ENCODE results near the gene ANKRD49.

The ANKRD49 gene

GRCh38 chr11:94493281-94494125, at the start of gene ANKRD49, which contains the start of gene MRE11:
Gene ANKRD49, plus strand, starts transcription at chr11:94493984. Its CDS starts 2,710 bp downstream, at chr11:94496694.
Gene MRE11, minus strand, starts transcription at chr11:94493844. Its CDS starts 1,043 bp downstream, at chr11:94492801.
- Mint-ChIP-seq H3K36me3 (ENCODE audit: low read depth) (peaks cover 26% of the 10 kb centered on the region), H3K4me3 (peak within 1 kb of the TSS; percentile 91), H3K27me3 (ENCODE audit: low read depth) (no peaks in the 10 kb centered on the region), H3K9me3 (no peaks in the 10 kb centered on the region), H3K27ac (peak within 1 kb of the TSS; percentile 93), H3K4me1 (ENCODE audit: low read depth) (peaks cover 29% of the 10 kb centered on the region)

GRCh38 chr11:94445641-94446040, 48.1 kb upstream of the ANKRD49 start:
- Mint-ChIP-seq H3K27me3 (ENCODE audit: low read depth) (no peaks in the 10 kb centered on the region), H3K4me1 (ENCODE audit: low read depth) (peaks cover 6% of the 10 kb centered on the region), H3K9me3 (no peaks in the 10 kb centered on the region), H3K4me3 (no peak overlapping the region), H3K27ac (no peak overlapping the region), H3K36me3 (ENCODE audit: low read depth) (peaks cover 23% of the 10 kb centered on the region)

- Mint-ChIP-seq H3K27ac (no peak overlapping the region), H3K36me3 (ENCODE audit: low read depth) (peaks cover 22% of the 10 kb centered on the region), H3K27me3 (ENCODE audit: low read depth) (no peaks in the 10 kb centered on the region), H3K4me3 (no peak overlapping the region), H3K9me3 (no peaks in the 10 kb centered on the region), H3K4me1 (ENCODE audit: low read depth) (no peaks in the 10 kb centered on the region)
Observed at GRCh38 chr11:94447149-94447548, 46.6 kb upstream of the ANKRD49 start.

GRCh38 chr11:94449029-94449428, 44.8 kb upstream of the ANKRD49 start:
- Mint-ChIP-seq H3K4me1 (ENCODE audit: low read depth) (no peaks in the 10 kb centered on the region), H3K27ac (no peak overlapping the region), H3K27me3 (ENCODE audit: low read depth) (no peaks in the 10 kb centered on the region), H3K9me3 (no peaks in the 10 kb centered on the region), H3K36me3 (ENCODE audit: low read depth) (peaks cover 15% of the 10 kb centered on the region), H3K4me3 (no peak overlapping the region)

GRCh38 chr11:94449437-94449836, 44.3 kb upstream of the ANKRD49 start:
- Mint-ChIP-seq H3K27ac (no peak overlapping the region), H3K4me3 (no peak overlapping the region), H3K4me1 (ENCODE audit: low read depth) (no peaks in the 10 kb centered on the region), H3K36me3 (ENCODE audit: low read depth) (peaks cover 11% of the 10 kb centered on the region), H3K9me3 (no peaks in the 10 kb centered on the region), H3K27me3 (ENCODE audit: low read depth) (no peaks in the 10 kb centered on the region)

GRCh38 chr11:94450048-94450447, 43.7 kb upstream of the ANKRD49 start:
- no peak overlapping the region for H3K27ac Mint-ChIP-seq
- H3K4me3 Mint-ChIP-seq = no peak overlapping the region
- peaks cover 10% of the 10 kb centered on the region for H3K36me3 Mint-ChIP-seq (ENCODE audit: low read depth)
- H3K27me3 Mint-ChIP-seq (ENCODE audit: low read depth) = no peaks in the 10 kb centered on the region
- no peaks in the 10 kb centered on the region for H3K4me1 Mint-ChIP-seq (ENCODE audit: low read depth)
- H3K9me3 Mint-ChIP-seq = no peaks in the 10 kb centered on the region

GRCh38 chr11:94452988-94453387, 40.8 kb upstream of the ANKRD49 start:
- no peaks in the 10 kb centered on the region for H3K9me3 Mint-ChIP-seq
- peaks cover 12% of the 10 kb centered on the region for H3K36me3 Mint-ChIP-seq (ENCODE audit: low read depth)
- no peak overlapping the region for H3K4me3 Mint-ChIP-seq
- H3K27me3 Mint-ChIP-seq (ENCODE audit: low read depth) = no peaks in the 10 kb centered on the region
- H3K27ac Mint-ChIP-seq = no peak overlapping the region
- no peaks in the 10 kb centered on the region for H3K4me1 Mint-ChIP-seq (ENCODE audit: low read depth)

- no peaks in the 10 kb centered on the region for H3K4me1 Mint-ChIP-seq (ENCODE audit: low read depth)
Observed at GRCh38 chr11:94454301-94454700, 39.5 kb upstream of the ANKRD49 start.

GRCh38 chr11:94455861-94456260, 37.9 kb upstream of the ANKRD49 start:
- no peaks in the 10 kb centered on the region for H3K27me3 Mint-ChIP-seq (ENCODE audit: low read depth)
- no peak overlapping the region for H3K4me3 Mint-ChIP-seq
- no peaks in the 10 kb centered on the region for H3K9me3 Mint-ChIP-seq
- peaks cover 22% of the 10 kb centered on the region for H3K36me3 Mint-ChIP-seq (ENCODE audit: low read depth)
- no peak overlapping the region for H3K27ac Mint-ChIP-seq
- no peaks in the 10 kb centered on the region for H3K4me1 Mint-ChIP-seq (ENCODE audit: low read depth)

More at GRCh38 chr11:94454301-94454700, 39.5 kb upstream of the ANKRD49 start:
- Mint-ChIP-seq H3K27ac (no peak overlapping the region), H3K4me3 (no peak overlapping the region), H3K9me3 (no peaks in the 10 kb centered on the region), H3K36me3 (ENCODE audit: low read depth) (peaks cover 12% of the 10 kb centered on the region), H3K27me3 (ENCODE audit: low read depth) (no peaks in the 10 kb centered on the region)

- H3K36me3 Mint-ChIP-seq (ENCODE audit: low read depth) = peaks cover 31% of the 10 kb centered on the region
- no peaks in the 10 kb centered on the region for H3K4me1 Mint-ChIP-seq (ENCODE audit: low read depth)
- H3K27me3 Mint-ChIP-seq (ENCODE audit: low read depth) = no peaks in the 10 kb centered on the region
- H3K9me3 Mint-ChIP-seq = no peaks in the 10 kb centered on the region
- H3K27ac Mint-ChIP-seq = no peak overlapping the region
- H3K4me3 Mint-ChIP-seq = no peak overlapping the region
Observed at GRCh38 chr11:94457118-94458029, 36.4 kb upstream of the ANKRD49 start.

GRCh38 chr11:94459576-94459975, 34.2 kb upstream of the ANKRD49 start:
- H3K36me3 Mint-ChIP-seq (ENCODE audit: low read depth) = peaks cover 43% of the 10 kb centered on the region
- no peak overlapping the region for H3K27ac Mint-ChIP-seq
- H3K9me3 Mint-ChIP-seq = peaks cover 2% of the 10 kb centered on the region
- peaks cover 2% of the 10 kb centered on the region for H3K4me1 Mint-ChIP-seq (ENCODE audit: low read depth)
- H3K27me3 Mint-ChIP-seq (ENCODE audit: low read depth) = no peaks in the 10 kb centered on the region
- no peak overlapping the region for H3K4me3 Mint-ChIP-seq

GRCh38 chr11:94469416-94469815, 24.4 kb upstream of the ANKRD49 start:
- H3K36me3 Mint-ChIP-seq (ENCODE audit: low read depth) = peaks cover 43% of the 10 kb centered on the region
- no peak overlapping the region for H3K27ac Mint-ChIP-seq
- H3K4me3 Mint-ChIP-seq = no peak overlapping the region
- peaks cover 17% of the 10 kb centered on the region for H3K4me1 Mint-ChIP-seq (ENCODE audit: low read depth)
- H3K27me3 Mint-ChIP-seq (ENCODE audit: low read depth) = no peaks in the 10 kb centered on the region
- peaks cover 1% of the 10 kb centered on the region for H3K9me3 Mint-ChIP-seq

GRCh38 chr11:94472916-94473799, 20.6 kb upstream of the ANKRD49 start:
- Mint-ChIP-seq H3K4me3 (peak overlapping the region; percentile 56), H3K27ac (peak overlapping the region; percentile 77), H3K4me1 (ENCODE audit: low read depth) (peaks cover 24% of the 10 kb centered on the region), H3K36me3 (ENCODE audit: low read depth) (peaks cover 38% of the 10 kb centered on the region), H3K9me3 (no peaks in the 10 kb centered on the region), H3K27me3 (ENCODE audit: low read depth) (no peaks in the 10 kb centered on the region)

- Mint-ChIP-seq H3K9me3 (no peaks in the 10 kb centered on the region), H3K4me1 (ENCODE audit: low read depth) (peaks cover 23% of the 10 kb centered on the region), H3K27me3 (ENCODE audit: low read depth) (no peaks in the 10 kb centered on the region), H3K27ac (peak overlapping the region; percentile 0), H3K36me3 (ENCODE audit: low read depth) (peaks cover 38% of the 10 kb centered on the region), H3K4me3 (no peak overlapping the region)
Observed at GRCh38 chr11:94477624-94478023, 16.2 kb upstream of the ANKRD49 start.
